DOHH2 (cell line): ENCODE measurements around the gene ARRDC3.
"Not testable (repeated sequence)": the region's sequence is repeated elsewhere in the genome, so short reads cannot be mapped to it uniquely, and the experiment has no call there.

Experiments used
- H3F3A ChIP-seq: fragments of 200-600 bp; sonication (generic), shearing (Covaris generic); 2 replicates; pipeline ENCODE4 v1.6.0; 2016; ENCODE audit warnings: antibody characterized with exemption, mild to moderate bottlenecking; ENCODE audit not compliant: control insufficient read depth, insufficient read depth
- H3K27ac ChIP-seq: fragments of 200-600 bp; sonication (generic); 2 replicates; pipeline ENCODE4 v1.5.1; 2014; ENCODE audit warnings: low read depth, mild to moderate bottlenecking, low read length, moderate library complexity
- H3K27me3 ChIP-seq: fragments of 200-600 bp; sonication (generic); 2 replicates; pipeline ENCODE4 v1.6.1; 2014; ENCODE audit warnings: mild to moderate bottlenecking, low read length, mixed read lengths; ENCODE audit not compliant: control insufficient read depth
- H3K36me3 ChIP-seq: fragments of 200-600 bp; sonication (generic); 2 replicates; pipeline ENCODE4 v1.6.1; 2014; ENCODE audit warnings: mild to moderate bottlenecking, low read length, moderate library complexity, mixed read lengths; ENCODE audit not compliant: control insufficient read depth
- H3K4me1 ChIP-seq: fragments of 200-600 bp; sonication (generic); 2 replicates; pipeline ENCODE4 v1.6.1; 2014; ENCODE audit warnings: mild to moderate bottlenecking, low read length, mixed read lengths; ENCODE audit not compliant: control insufficient read depth
- H3K4me2 ChIP-seq: fragments of 200-600 bp; sonication (generic); 2 replicates; pipeline ENCODE4 v1.6.0; 2014; ENCODE audit warnings: mild to moderate bottlenecking, low read length, moderate library complexity
- H3K4me3 ChIP-seq: fragments of 200-600 bp; sonication (generic); 2 replicates; pipeline ENCODE4 v1.5.1; 2014; ENCODE audit warnings: mild to moderate bottlenecking, low read length, mixed read lengths
- H3K79me2 ChIP-seq: fragments of 200-600 bp; sonication (generic); 2 replicates; pipeline ENCODE4 v1.6.1; 2014; ENCODE audit warnings: mild to moderate bottlenecking, low read length, mixed read lengths; ENCODE audit not compliant: control insufficient read depth
- H3K9me2 ChIP-seq: fragments of 200-600 bp; sonication (generic); replicated peaks from 2 replicates; pipeline ENCODE4 v1.6.1; 2014; ENCODE audit warnings: mild to moderate bottlenecking, low read length, mixed read lengths; ENCODE audit not compliant: control insufficient read depth
- H3K9me3 ChIP-seq: fragments of 200-600 bp; sonication (generic); 2 replicates; pipeline ENCODE4 v1.6.1; 2014; ENCODE audit warnings: antibody characterized with exemption, low read length, mixed read lengths; ENCODE audit not compliant: control insufficient read depth, insufficient read depth
- H4K20me1 ChIP-seq: fragments of 200-600 bp; sonication (generic); 2 replicates; pipeline ENCODE4 v1.6.0; 2014; ENCODE audit warnings: low read depth, mild to moderate bottlenecking, antibody characterized with exemption, low read length, moderate library complexity; ENCODE audit not compliant: control insufficient read depth, insufficient read depth
- CTCF ChIP-seq: fragments of 200-600 bp; sonication (generic); IDR thresholded peaks from one replicate; pipeline ENCODE4 v1.5.1; 2014; ENCODE audit warnings: antibody characterized with exemption, mild to moderate bottlenecking, low read depth, low read length; ENCODE audit not compliant: poor library complexity, severe bottlenecking
- EZH2phosphoT487 ChIP-seq: fragments of 200-600 bp; sonication (generic); IDR thresholded peaks from 2 replicates; pipeline ENCODE4 v1.6.1; 2017; ENCODE audit warnings: borderline replicate concordance, mild to moderate bottlenecking, antibody characterized with exemption, low read length, moderate library complexity, mixed read lengths

ARRDC3 gene

GRCh38 chr5:91328743-91329142 lies 54.4 kb downstream of the ARRDC3 start:
- Histone ChIP-seq H3K4me2 (no peak overlapping the region), H3K9me3 (no peaks in the 10 kb centered on the region), H3K4me3 (no peak overlapping the region), H3F3A (no peaks in the 10 kb centered on the region), H3K79me2 (no peaks in the 10 kb centered on the region), H3K27me3 (peaks cover 8% of the 10 kb centered on the region; the same call in 1 of the 2 replicates), H4K20me1 (no peaks in the 10 kb centered on the region), H3K27ac (no peak overlapping the region), H3K4me1 (no peaks in the 10 kb centered on the region), H3K9me2 (no peaks in the 10 kb centered on the region), H3K36me3 (no peaks in the 10 kb centered on the region)
- TF ChIP-seq EZH2phosphoT487 (no peak), CTCF (no peak)

- H3K79me2 ChIP-seq, H3K27me3 ChIP-seq, H3K36me3 ChIP-seq, H3K9me2 ChIP-seq, H3K4me3 ChIP-seq, H4K20me1 ChIP-seq, H3K9me3 ChIP-seq, H3K4me2 ChIP-seq, H3K27ac ChIP-seq, H3F3A ChIP-seq: not testable (repeated sequence)
- peaks cover 13% of the 10 kb centered on the region for H3K4me1 ChIP-seq
Observed at GRCh38 chr5:91322981-91323380, 60.1 kb downstream of the ARRDC3 start.

DNA sequence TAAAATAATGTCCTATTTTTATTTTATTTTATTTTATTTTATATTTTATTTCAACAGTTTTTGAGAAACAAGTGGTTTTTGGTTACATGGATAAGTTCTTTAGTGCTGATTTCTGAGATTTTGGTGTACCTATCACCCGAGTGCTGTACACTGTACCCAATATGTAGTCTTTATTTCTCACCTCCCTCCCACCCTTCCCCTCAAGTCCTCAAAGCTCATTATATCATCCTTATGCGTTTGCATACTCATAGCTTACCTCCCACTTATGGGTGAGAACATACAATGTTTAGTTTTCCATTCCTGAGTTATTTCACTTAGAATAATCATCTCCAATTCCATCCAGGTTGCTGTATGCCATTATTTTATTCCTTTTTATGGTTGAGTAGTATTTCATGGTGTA lies 63.5 kb downstream of the ARRDC3 start:
- Histone ChIP-seq H3K27me3 (no peaks in the 10 kb centered on the region), H3F3A (no peaks in the 10 kb centered on the region), H4K20me1 (no peaks in the 10 kb centered on the region), H3K4me3 (no peak overlapping the region), H3K27ac (no peak overlapping the region), H3K79me2 (no peaks in the 10 kb centered on the region), H3K4me1 (peaks cover 26% of the 10 kb centered on the region), H3K4me2 (no peak overlapping the region), H3K9me2 (no peaks in the 10 kb centered on the region), H3K9me3 (no peaks in the 10 kb centered on the region), H3K36me3 (no peaks in the 10 kb centered on the region)
- TF ChIP-seq EZH2phosphoT487: no peak
- TF ChIP-seq CTCF: no peak

DNA sequence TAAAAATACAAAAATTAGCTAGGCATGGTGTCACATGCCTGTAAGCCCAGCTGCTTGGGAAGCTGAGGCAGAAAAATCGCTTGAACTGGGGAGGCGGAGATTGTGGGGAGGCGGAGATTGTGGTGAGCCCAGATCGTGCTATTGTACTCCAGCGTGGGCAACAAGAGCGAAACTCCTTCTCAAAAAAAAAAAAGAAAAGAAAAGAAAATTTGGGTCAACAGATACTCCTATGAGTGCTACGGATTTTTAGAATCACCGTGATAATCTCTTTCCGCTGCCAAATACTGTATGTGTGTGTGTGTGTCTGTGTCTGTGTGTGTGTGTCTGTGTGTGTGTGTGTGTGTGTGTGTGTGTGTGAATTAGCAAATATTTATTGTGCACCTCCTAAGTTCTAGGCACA lies 64.4 kb downstream of the ARRDC3 start:
- no peaks in the 10 kb centered on the region for H3K9me2 ChIP-seq
- no peaks in the 10 kb centered on the region for H3K79me2 ChIP-seq
- H3F3A ChIP-seq: 0 out of 2 replicates have a peak, but pooled peaks cover 2% of the 10 kb centered on the region
- no peaks in the 10 kb centered on the region for H3K9me3 ChIP-seq
- no peaks in the 10 kb centered on the region for H3K36me3 ChIP-seq
- no peak overlapping the region for H3K4me2 ChIP-seq
- H3K27me3 ChIP-seq: no peaks in the 10 kb centered on the region
- H3K4me1 ChIP-seq: peaks cover 35% of the 10 kb centered on the region
- no peak for TF ChIP-seq EZH2phosphoT487
- TF ChIP-seq CTCF: no peak
- no peaks in the 10 kb centered on the region for H4K20me1 ChIP-seq
- no peak overlapping the region for H3K27ac ChIP-seq
- no peak overlapping the region for H3K4me3 ChIP-seq
